CD14-positive monocyte (primary cell): ENCODE measurements around the gene BPTF. TPM values are rescaled to one million over a fixed set of nuclear protein-coding genes. Genes with fewer than 3 reads are reported as not detected.

Experiments used
- DNase-seq, 3 donors: peaks; one replicate each; pipeline ENCODE4 v3.0.0-alpha.2; 2011 to 2022
- H2AFZ ChIP-seq: 2 replicates; pipeline ENCODE4 v1.6.0; 2012; ENCODE audit warnings: mild to moderate bottlenecking, low read depth, low read length, inconsistent platforms; ENCODE audit not compliant: insufficient read depth, poor library complexity, severe bottlenecking
- H3K27ac ChIP-seq, 2 donors: 1 replicate in 1 of 2; 2 replicates in 1 of 2; pipeline ENCODE4 v1.5.1; 2012 to 2013; ENCODE audit warnings: low read length in 2 of 2, control low read depth in 1 of 2, inconsistent platforms in 1 of 2, low read depth in 1 of 2, mild to moderate bottlenecking in 1 of 2
- H3K27me3 ChIP-seq, 2 donors: one replicate each; pipeline versions ENCODE4 v1.6.0 to v1.6.1; 2011 to 2013; ENCODE audit warnings: low read length in 2 of 2; ENCODE audit not compliant: control insufficient read depth in 2 of 2, insufficient read depth in 2 of 2
- H3K36me3 ChIP-seq, 2 donors: replicated peaks in 1 of 2; 1 replicate in 1 of 2; 2 replicates in 1 of 2; pipeline versions ENCODE4 v1.5.1 to v1.6.1; 2012 to 2013; ENCODE audit warnings: low read length in 2 of 2, control low read depth in 1 of 2, inconsistent platforms in 1 of 2, mild to moderate bottlenecking in 1 of 2; ENCODE audit not compliant: insufficient read depth in 2 of 2, control insufficient read depth in 1 of 2
- H3K4me1 ChIP-seq, 2 donors: 1 replicate in 1 of 2; 2 replicates in 1 of 2; pipeline versions ENCODE4 v1.5.1 to v1.6.1; 2012 to 2013; ENCODE audit warnings: low read length in 2 of 2, control low read depth in 1 of 2, inconsistent platforms in 1 of 2, mild to moderate bottlenecking in 1 of 2, moderate library complexity in 1 of 2; ENCODE audit not compliant: insufficient read depth in 2 of 2, control insufficient read depth in 1 of 2
- H3K4me2 ChIP-seq: replicated peaks from 2 replicates; pipeline ENCODE3; 2012; ENCODE audit warnings: low read length, moderate library complexity, mild to moderate bottlenecking; ENCODE audit not compliant: poor library complexity, severe bottlenecking; ENCODE audit errors: extremely low read depth
- H3K4me3 ChIP-seq, 3 experiments: fragments of 200-600 bp in 1 of 3; sonication (generic) in 1 of 3; replicated peaks in 1 of 3; 1 replicate in 2 of 3; 2 replicates in 1 of 3; pipeline ENCODE4 v1.5.1; 2011 to 2013; ENCODE audit warnings: low read length in 3 of 3, mild to moderate bottlenecking in 3 of 3, control low read depth in 2 of 3, low read depth in 2 of 3, inconsistent platforms in 1 of 3, moderate library complexity in 1 of 3
- H3K79me2 ChIP-seq: 2 replicates; pipeline ENCODE4 v1.6.0; 2012; ENCODE audit warnings: mild to moderate bottlenecking, control low read depth, inconsistent platforms, low read length, moderate library complexity; ENCODE audit not compliant: insufficient read depth
- H3K9ac ChIP-seq: 2 replicates; pipeline ENCODE4 v1.6.0; 2017; ENCODE audit warnings: low read length, mild to moderate bottlenecking; ENCODE audit not compliant: insufficient read depth, poor library complexity, severe bottlenecking
- H3K9me3 ChIP-seq, 2 donors: replicated peaks in 1 of 2; 1 replicate in 1 of 2; 2 replicates in 1 of 2; pipeline versions ENCODE4 v1.5.1 to v1.6.1; 2012 to 2013; ENCODE audit warnings: low read length in 2 of 2, control low read depth in 1 of 2; ENCODE audit not compliant: control insufficient read depth in 1 of 2, insufficient read depth in 1 of 2
- H4K20me1 ChIP-seq: 2 replicates; pipeline ENCODE4 v1.6.0; 2012; ENCODE audit warnings: mild to moderate bottlenecking, low read length, control low read depth, moderate library complexity; ENCODE audit not compliant: insufficient read depth
- H3K27ac Mint-ChIP-seq, 7 donors: one replicate each; pipeline ENCODE4 v1.8.0; 2020; ENCODE audit warnings: mild to moderate bottlenecking in 7 of 7, mixed read lengths in 7 of 7, moderate library complexity in 6 of 7, inconsistent platforms in 2 of 7
- H3K27me3 Mint-ChIP-seq, 3 donors: one replicate each; pipeline ENCODE4 v1.8.0; 2021 to 2022; ENCODE audit warnings: low read depth in 3 of 3, mild to moderate bottlenecking in 3 of 3, mixed read lengths in 3 of 3, moderate library complexity in 3 of 3, inconsistent platforms in 1 of 3
- H3K36me3 Mint-ChIP-seq, 2 donors: one replicate each; pipeline ENCODE4 v1.8.0; 2020; ENCODE audit warnings: mixed read lengths in 2 of 2, inconsistent platforms in 1 of 2, mild to moderate bottlenecking in 1 of 2
- H3K4me1 Mint-ChIP-seq: one replicate; pipeline ENCODE4 v1.8.0; 2020; ENCODE audit warnings: mild to moderate bottlenecking, mixed read lengths
- H3K4me3 Mint-ChIP-seq, 2 donors: one replicate each; pipeline ENCODE4 v1.8.0; 2020; ENCODE audit warnings: mild to moderate bottlenecking in 2 of 2, mixed read lengths in 2 of 2, moderate library complexity in 1 of 2
- H3K9me3 Mint-ChIP-seq, 7 donors: one replicate each; pipeline ENCODE4 v1.8.0; 2020 to 2022; ENCODE audit warnings: mixed read lengths in 7 of 7, mild to moderate bottlenecking in 6 of 7, moderate library complexity in 6 of 7, inconsistent platforms in 2 of 7
- WGBS: methylation state at CpG from one replicate; pipeline ENCODE4 v1.1.5; 2013; ENCODE audit warnings: missing lambda C conversion rate; ENCODE audit not compliant: insufficient coverage; 5-methylcytosine and 5-hydroxymethylcytosine counted together
- intact Hi-C, 2 donors: fragments of 100-400 bp; cut with micrococcal nuclease; formaldehyde crosslinking; loops; one replicate each; pipeline versions ENCODE4 v1.15.0 to v1.15.1; 2023
- polyA plus RNA-seq, 3 donors: library from polyadenylated mRNA; depleted of rRNA in 1 of 3; unstranded in 2 of 3; stranded (reverse) in 1 of 3; fragments of 300-500 nt in 2 of 3; fragments of >200 nt in 1 of 3; fragmentation: Illumina TruSeq in 2 of 3; gene quantifications; 1 replicate in 2 of 3; 2 replicates in 1 of 3; pipeline ENCODE4 v1.2.3, GENCODE V29; 2012 to 2021
- TF ChIP-seq, protein P1 (sequence below): fragments of 200-600 bp; IDR thresholded peaks from one replicate; pipeline ENCODE4 v1.8.0; 2022; ENCODE audit warnings: antibody characterized with exemption, mild to moderate bottlenecking

BPTF gene
- polyA plus RNA-seq, 3 donors: 1.9 to 51.1 (median 4.5) TPM

- TF ChIP-seq, protein P1, sequence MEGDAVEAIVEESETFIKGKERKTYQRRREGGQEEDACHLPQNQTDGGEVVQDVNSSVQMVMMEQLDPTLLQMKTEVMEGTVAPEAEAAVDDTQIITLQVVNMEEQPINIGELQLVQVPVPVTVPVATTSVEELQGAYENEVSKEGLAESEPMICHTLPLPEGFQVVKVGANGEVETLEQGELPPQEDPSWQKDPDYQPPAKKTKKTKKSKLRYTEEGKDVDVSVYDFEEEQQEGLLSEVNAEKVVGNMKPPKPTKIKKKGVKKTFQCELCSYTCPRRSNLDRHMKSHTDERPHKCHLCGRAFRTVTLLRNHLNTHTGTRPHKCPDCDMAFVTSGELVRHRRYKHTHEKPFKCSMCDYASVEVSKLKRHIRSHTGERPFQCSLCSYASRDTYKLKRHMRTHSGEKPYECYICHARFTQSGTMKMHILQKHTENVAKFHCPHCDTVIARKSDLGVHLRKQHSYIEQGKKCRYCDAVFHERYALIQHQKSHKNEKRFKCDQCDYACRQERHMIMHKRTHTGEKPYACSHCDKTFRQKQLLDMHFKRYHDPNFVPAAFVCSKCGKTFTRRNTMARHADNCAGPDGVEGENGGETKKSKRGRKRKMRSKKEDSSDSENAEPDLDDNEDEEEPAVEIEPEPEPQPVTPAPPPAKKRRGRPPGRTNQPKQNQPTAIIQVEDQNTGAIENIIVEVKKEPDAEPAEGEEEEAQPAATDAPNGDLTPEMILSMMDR: no peak
- Histone ChIP-seq H3K4me3 (peak overlapping the region; percentile 58 to 84 (median 58)), H3K27ac (peak overlapping the region; percentile 73 to 74), H3K36me3 (no peaks in the 10 kb centered on the region), H3K9me3 (no peaks in the 10 kb centered on the region), H3K27me3 (peaks cover 25 to 36% of the 10 kb centered on the region in 2 donors), H3K4me2 (peak overlapping the region; percentile 86), H3K9ac (peak overlapping the region; percentile 76), H3K4me1 (peaks cover 31 to 40% of the 10 kb centered on the region in 2 donors), H4K20me1 (no peaks in the 10 kb centered on the region), H2AFZ (peak overlapping the region; percentile 95), H3K79me2 (no peaks in the 10 kb centered on the region)
- Mint-ChIP-seq H3K4me1 (peaks cover 39% of the 10 kb centered on the region), H3K9me3 (peaks cover 0 to 14% (median 11%) of the 10 kb centered on the region in 7 donors), H3K27ac (peak overlapping the region; percentile 79 to 90 (median 82)), H3K36me3 (peaks cover 3 to 4% of the 10 kb centered on the region in 2 donors), H3K27me3 (peaks cover 35 to 48% (median 44%) of the 10 kb centered on the region in 3 donors), H3K4me3 (peak overlapping the region; percentile 83)
- WGBS: 3% methylated on average over 10 of the region's 21 CpGs
- no peak for DNase-seq
- intact Hi-C loops: loop anchor here in 1 of 2 donors (10.0 kb wide), 1 partner anchor 1689 kb away; the partner anchor contains the start of gene PRKCA
Measured at GRCh38 chr17:67993998-67994361, 168.7 kb downstream of the BPTF start.

GRCh38 chr17:67994817-67995569, 169.7 kb downstream of the BPTF start:
- peaks cover 39% of the 10 kb centered on the region for H3K4me1 Mint-ChIP-seq
- H3K27ac ChIP-seq: no peak overlapping the region
- peak overlapping the region; percentile 33 to 78 (median 41) for H3K4me3 ChIP-seq
- H3K36me3 Mint-ChIP-seq: peaks cover 3 to 4% of the 10 kb centered on the region in 2 donors
- no peaks in the 10 kb centered on the region for H4K20me1 ChIP-seq
- no peaks in the 10 kb centered on the region for H3K36me3 ChIP-seq
- peak overlapping the region; percentile 60 for H3K9ac ChIP-seq
- H3K27me3 ChIP-seq: peaks cover 25 to 36% of the 10 kb centered on the region in 2 donors
- H3K27me3 Mint-ChIP-seq: peaks cover 37 to 49% (median 45%) of the 10 kb centered on the region in 3 donors
- H3K79me2 ChIP-seq: no peaks in the 10 kb centered on the region
- H3K9me3 Mint-ChIP-seq: peaks cover 0 to 14% (median 11%) of the 10 kb centered on the region in 7 donors
- H3K9me3 ChIP-seq: no peaks in the 10 kb centered on the region
- H3K4me2 ChIP-seq: peak overlapping the region; percentile 91
- intact Hi-C loops: loop anchor here in 1 of 2 donors (10.0 kb wide), 1 partner anchor 1690 kb away; the partner anchor contains the start of gene PRKCA
- peak overlapping the region in 3 of 7 donors; percentile 13 to 46 (median 25) for H3K27ac Mint-ChIP-seq
- TF ChIP-seq, protein P1: no peak
- H2AFZ ChIP-seq: peak overlapping the region; percentile 84
- 0% methylated on average over 1 of the region's 9 CpGs for WGBS
- peak overlapping the region; percentile 83 to 95 for H3K4me3 Mint-ChIP-seq
- peaks cover 31 to 40% of the 10 kb centered on the region in 2 donors for H3K4me1 ChIP-seq
- peak in 2 of 3 donors; percentile 28 to 33 for DNase-seq
